Stimulated activated CD4-positive, alpha-beta T cell treated with anti-CD3 and anti-CD28 coated beads, Interleukin-15, amount 100 ng/mL, for 48 hours (primary cell): ENCODE data around the gene CDYL.
"Not testable (repeated sequence)": the region's sequence is repeated elsewhere in the genome, so short reads cannot be mapped to it uniquely, and the experiment has no call there.

Experiments
- DNase-seq, 2 donors: peaks; one replicate each; pipeline ENCODE4 v3.0.0-alpha.2; 2020; ENCODE audit warnings: low read depth in 2 of 2

CDYL gene

GRCh38 chr6:4844108-4844507 lies 67.9 kb downstream of the CDYL start:
- no peak for DNase-seq

DNA sequence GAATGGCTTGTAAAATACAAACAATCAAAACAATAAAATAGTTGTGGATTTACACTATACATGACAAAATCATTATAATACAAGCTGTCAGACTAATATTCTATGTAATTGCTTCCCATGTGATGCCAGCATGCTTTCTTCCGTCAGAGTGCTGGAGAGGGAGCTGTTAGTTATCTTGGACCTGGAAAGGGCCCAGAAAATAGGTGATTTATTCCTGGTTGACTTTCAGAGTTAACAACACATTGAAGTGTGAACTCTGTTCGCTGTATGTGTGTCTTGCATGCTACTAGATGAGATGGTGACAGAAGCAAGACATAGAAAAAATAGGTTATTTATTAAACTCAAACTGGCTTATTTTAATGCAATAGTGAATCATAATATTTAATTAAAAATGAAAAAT lies 70.2 kb downstream of the CDYL start:
- DNase-seq: no peak

- no peak for DNase-seq
Measured at GRCh38 chr6:4848382-4849068, 72.3 kb downstream of the CDYL start.

- DNase-seq: no peak
Measured at GRCh38 chr6:4849226-4850022, 73.2 kb downstream of the CDYL start.

GRCh38 chr6:4851035-4851434 lies 74.8 kb downstream of the CDYL start:
- no peak for DNase-seq

- not testable (repeated sequence) for DNase-seq
Measured at GRCh38 chr6:4852186-4852585, 76.0 kb downstream of the CDYL start.

- DNase-seq: no peak
Measured at GRCh38 chr6:4852938-4853337, 76.7 kb downstream of the CDYL start.

DNA sequence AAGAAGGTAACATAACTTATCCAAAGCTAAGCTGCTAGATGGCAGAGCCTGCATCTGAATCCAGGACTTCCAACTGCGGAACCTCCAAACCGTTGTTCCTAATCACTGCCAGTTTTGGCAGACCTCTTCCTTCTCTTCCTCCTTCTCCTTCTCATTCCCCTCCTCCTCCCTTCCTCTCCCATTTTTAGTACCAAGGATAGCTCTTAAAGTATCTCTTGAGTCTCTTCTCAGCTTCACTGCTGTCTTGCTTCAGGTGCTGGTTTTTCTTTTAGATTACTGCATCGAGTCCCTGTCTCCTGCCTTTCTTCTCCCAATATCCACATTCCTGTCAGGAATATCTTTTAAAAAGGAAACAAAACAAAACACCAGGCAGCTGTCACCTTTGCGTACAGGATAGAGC lies 77.1 kb downstream of the CDYL start:
- no peak for DNase-seq

- DNase-seq: no peak
Measured at GRCh38 chr6:4853782-4854511, 77.7 kb downstream of the CDYL start.

DNA sequence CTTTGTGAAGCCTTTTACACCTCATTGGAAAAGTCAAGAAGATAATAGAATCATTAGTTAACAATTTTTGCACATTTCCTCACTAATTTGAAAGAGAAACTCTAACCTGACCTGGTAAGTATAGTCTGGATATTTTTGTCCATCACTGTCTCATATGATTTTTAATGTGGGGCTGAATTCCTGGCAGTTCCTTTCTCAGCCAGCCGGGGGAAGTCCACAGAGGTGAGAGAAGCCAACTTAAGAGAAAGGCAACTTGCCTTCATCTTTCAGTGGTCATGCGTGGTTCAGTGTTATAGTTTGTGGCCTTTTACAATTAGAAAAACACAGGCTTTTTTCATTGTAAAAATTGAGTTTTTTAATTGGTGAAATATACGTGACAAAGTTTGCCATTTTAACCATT lies 80.6 kb downstream of the CDYL start:
- DNase-seq: no peak

GRCh38 chr6:4858194-4859015 lies 82.2 kb downstream of the CDYL start:
- no peak for DNase-seq

GRCh38 chr6:4860387-4860786 lies 84.2 kb downstream of the CDYL start:
- no peak for DNase-seq

DNA sequence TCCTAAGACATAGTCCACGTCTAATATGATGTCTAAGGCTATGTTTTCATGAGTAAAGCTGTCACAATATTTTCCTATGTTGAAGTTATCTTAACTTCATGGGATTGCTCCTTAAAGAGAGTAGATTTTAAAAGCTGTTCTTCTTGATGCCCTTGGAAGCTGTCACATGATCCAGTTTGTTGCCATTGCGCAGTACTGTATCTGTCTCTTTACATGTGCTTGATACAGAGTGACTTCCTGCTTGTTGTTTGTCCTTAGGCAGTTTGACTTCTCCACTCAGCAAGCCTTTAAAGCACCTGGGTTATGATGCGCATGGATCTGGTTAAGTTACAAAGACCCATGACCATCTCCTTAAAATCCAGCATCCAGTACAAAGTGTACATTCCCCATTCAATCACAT lies 85.4 kb downstream of the CDYL start:
- DNase-seq: no peak

- DNase-seq: no peak
Measured at GRCh38 chr6:4864519-4864918, 88.3 kb downstream of the CDYL start.

- not testable (repeated sequence) for DNase-seq
Measured at GRCh38 chr6:4865006-4865405, 88.8 kb downstream of the CDYL start.

DNA sequence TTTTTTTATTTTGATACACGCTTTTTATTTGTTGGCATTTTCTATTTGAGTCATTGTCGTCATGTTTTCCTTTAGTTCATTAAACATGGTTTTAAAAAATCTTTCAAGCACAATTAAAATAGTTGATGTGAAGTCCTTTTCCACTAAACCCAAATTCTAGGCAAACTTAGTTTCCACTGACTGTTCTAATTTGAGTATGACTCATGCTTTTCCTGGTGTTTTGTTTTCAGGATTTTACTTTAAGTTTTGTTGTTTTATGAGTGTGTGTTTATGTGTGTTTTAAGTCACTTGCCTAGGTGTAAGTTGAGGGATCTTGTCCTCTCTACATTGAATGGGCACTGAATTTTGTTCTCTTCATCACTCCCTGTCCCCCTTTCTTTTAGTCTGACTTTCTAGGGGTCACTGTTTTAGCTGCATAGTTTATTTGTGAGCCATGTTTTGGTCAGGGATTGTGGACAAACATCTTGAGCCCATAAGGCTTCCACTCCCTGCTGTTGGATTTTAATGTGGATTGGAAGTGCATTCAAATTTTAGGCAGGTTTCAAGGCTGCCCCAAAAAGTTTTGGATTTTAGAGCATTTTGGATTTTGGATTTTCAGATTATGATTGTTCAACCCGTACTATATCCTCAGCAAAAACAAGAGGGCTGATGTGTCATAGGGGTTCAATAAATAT lies 94.8 kb downstream of the CDYL start:
- no peak for DNase-seq

DNA sequence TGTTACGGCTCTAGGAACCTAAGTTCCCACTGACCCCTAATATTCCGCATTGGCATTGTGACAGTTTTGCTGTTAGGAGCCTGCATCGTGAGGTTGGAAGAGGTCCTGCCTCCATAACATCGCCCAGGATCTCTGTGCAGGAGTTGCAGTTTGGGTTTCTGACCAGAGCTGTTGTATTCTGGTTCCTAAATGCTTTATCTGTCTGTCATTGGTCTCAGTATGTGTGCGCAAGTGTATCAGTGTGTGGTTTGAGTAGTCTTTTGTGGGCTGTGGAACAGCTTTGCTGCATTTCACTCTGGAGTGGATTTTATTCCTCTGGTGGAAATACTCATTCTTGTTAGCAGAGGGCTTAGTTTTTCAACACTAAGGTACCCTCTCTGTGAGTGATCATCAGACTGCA lies 95.6 kb downstream of the CDYL start:
- no peak for DNase-seq

DNA sequence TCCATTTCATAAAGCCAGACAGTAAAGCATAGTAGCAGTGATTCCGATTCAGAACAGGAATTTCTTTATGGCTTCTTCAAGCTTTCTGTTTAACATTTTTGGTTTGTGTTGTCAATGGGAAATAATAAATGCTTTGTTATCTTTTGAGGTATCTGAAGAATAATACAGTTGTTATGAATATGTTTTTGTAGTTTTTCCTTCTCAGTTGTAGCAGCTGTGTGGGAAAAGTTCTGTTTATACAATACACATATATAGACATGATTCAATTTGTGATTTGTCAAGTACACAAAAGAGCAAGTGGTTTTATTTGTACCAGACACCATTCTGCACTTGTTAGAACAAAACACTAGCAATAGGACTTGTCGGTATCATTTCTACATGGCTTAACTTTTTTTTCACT lies 96.6 kb downstream of the CDYL start:
- DNase-seq: no peak

GRCh38 chr6:4873928-4874327 lies 97.7 kb downstream of the CDYL start:
- no peak for DNase-seq

GRCh38 chr6:4879741-4880275 lies 103.6 kb downstream of the CDYL start:
- no peak for DNase-seq

DNA sequence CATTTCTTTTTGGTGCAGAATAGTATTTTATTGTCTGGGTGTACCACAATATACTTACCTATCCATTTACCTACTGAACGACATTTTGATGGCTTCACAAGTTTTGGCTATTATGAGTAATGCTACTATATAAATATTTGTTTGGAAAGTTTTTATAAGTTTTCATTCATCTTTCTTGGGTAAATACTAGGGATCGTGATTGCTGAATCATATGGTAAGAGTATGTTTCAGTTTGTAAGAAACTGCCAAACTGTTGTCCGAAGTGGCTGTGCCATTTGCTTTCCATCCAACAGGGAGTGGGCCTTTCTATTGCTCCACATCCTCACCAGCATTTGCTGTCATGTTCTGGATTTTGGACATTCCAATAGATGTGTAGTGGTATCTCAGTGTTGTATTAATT lies 104.2 kb downstream of the CDYL start:
- DNase-seq: no peak
